Stimulated activated CD8-positive, alpha-beta memory T cell treated with anti-CD3 and anti-CD28 coated beads, Interleukin-4, amount 100 ng/mL, for 4 hours (primary cell): ENCODE data around the gene KIF1A.

ENCODE experiments used
- DNase-seq, 2 donors: peaks; one replicate each; pipeline ENCODE4 v3.0.0-alpha.2; 2020; ENCODE audit warnings: low read depth in 2 of 2, low spot score in 1 of 2

KIF1A gene

DNA sequence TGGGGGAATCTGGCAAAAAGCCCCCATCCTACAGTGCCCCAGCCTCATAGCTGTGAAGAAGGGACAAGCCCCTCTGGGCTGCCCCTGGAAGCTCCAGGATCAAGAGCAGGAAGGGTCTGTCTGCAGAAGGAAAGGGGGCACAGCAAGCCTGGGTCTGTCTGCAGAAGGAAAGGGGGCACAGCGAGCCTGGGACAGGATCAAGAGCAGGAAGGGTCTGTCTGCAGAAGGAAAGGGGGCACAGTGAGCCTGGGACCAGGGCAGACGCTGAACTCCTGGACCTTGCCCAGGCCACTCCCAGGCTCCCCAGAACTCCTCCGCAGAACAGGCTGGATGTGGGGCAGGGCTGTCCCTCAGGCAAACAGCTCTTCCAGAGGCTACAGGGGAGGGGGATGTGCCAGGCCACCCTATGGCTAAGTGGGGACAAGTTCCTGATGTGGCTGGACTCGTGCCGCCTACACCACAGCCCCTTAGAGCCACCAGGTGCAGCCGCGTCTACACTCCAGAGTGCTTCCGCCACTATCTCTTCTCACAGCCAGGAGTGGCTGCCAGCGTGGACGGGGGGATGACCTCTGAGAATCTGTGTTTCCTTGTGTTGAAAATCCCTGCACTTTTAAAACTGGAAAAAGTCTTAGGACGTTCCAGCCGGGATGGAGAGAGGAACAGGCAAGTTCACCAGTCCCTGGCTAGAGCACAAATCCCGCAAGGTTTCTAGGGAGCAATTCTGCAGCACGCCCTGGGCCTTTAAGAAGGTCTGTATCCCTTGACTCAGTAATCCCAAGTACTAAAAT is 20.8 kb downstream of the KIF1A start:
- no peak for DNase-seq

DNA sequence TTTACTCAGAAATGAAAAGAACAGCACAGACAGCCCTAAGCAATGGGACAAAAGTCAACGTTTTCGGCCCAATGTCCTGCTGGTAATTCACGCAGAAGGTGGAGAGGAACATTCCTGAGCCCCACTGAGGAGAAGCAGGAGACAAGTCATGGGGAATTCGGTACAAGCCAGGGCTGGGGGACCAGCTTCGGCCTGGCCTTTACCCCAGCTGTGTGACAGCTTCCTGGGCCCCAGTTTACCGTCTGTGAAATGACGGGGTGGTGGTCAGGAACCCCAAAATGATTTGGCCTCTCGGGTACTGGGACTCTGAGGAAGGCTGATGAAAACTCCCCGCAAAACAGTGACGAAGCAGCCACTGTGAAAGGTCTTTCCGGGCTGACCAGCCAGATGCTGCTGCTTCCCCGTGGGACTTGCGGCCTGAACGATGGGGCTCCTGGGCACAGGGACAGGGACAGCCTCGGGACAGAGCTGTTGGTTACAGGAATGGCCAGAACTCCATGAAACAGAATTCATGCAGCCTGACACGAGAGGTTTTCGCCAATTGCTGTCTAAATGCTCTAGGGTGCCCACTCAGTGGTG is 21.6 kb downstream of the KIF1A start:
- DNase-seq = no peak

DNA sequence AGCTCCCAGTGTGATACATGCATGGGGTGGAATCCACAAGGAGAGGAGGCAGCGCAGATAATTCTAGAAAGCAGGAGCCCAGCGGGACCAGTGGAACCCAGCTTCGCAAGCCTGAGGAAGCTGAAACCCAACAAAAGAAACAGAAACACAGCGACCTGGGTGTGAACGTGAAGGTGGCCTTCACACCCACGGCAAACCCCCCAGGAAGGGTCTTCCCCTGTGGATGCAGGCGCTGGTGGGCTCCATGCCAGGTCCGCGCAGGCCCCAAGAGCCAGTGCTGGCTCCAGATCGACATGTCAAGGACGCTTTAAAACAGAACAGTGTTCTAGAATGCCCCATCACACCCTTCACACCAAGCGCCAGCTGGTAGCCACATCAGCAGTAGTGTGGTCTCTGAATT is 22.1 kb downstream of the KIF1A start:
- DNase-seq = no peak

DNA sequence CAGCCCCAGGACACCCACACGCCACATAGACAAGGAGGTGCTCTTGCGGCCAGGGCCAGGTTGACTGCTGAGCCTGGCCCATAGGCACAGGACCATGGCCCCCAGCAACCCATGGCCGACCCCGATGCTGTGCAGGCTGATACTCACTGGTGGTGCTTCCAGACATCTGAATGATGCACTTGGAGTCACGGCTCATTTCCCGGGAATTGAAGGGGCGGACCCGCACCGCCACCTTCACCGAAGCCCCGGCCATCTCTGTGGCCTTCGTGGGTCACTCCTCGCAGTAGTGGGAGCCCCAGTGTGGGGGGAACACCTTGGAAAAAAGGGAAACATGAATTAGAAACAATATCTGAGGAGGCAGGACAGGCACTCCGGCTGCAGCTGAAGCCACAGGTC is 22.5 kb downstream of the KIF1A start:
- no peak for DNase-seq

DNA sequence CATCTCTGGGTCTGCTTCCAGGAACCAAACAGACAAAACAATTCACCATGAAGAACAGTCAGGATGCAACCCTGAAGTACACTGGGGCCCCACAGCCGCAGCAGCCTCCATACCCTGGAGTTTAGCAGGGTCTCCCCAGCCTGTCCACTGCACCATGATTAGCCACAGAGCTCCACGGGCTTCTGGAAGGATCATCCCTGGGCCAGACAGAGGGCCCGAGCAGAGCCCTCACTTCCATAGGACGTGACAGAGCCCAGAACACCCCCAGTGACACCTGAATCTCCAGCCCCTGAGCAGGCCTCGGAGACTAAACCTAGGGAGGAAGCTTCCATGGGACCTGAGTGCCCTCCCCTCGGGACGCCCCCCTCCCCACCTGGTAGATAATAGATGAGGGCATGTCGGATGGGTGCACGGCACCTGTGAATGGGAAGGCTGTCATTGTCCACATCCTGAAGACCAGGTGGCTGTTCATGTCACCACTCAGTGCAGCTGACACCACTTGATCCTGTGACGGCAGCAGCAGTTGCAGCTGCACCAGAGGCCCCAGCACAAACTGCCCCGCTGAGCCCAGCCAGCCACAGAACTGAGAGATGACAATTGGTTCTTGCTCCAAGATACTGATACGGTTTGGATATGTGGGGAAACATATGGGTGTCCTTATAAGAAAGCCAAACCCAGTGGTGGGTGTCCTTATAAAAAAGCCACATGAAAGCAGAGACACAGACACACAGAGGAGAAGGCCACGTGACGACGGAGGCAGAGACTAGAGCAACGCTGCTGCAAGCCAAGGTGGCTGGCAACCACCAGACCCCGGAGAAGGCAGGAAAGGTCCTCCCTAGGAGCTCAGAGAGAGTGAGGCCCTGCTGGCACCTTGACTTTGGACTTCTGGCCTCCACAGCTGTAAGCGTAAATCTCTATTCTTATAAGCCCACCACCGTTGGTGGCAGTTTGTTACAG is 23.2 kb downstream of the KIF1A start:
- no peak for DNase-seq

DNA sequence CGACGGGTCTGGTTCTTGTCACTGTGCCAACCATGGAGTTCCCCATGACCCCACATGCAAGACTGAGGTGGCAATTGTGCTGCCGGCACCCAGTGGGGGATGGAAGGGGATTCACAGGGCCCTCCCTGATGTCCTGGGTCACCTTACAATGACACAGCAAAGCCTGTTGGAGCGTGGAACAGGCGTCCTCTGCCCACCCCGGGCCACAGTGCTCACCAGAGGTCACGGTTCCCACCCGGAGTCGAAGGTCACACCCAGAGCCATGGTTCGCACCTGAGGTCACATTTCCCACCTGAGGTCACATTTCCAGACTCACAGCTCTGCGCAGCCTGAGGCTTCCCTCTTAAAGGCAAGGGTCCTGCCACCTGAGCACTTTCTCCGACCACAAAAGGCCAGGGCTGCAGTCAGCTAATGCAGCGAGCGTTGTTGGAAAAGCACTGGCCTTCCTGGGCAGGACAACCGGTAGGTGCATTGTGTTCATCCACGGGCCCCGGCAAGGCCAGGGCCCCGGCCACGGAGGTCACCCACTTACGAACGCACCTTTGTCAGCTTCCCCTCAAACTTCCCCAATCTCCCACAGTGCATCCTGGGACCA is 24.0 kb downstream of the KIF1A start:
- no peak for DNase-seq

DNA sequence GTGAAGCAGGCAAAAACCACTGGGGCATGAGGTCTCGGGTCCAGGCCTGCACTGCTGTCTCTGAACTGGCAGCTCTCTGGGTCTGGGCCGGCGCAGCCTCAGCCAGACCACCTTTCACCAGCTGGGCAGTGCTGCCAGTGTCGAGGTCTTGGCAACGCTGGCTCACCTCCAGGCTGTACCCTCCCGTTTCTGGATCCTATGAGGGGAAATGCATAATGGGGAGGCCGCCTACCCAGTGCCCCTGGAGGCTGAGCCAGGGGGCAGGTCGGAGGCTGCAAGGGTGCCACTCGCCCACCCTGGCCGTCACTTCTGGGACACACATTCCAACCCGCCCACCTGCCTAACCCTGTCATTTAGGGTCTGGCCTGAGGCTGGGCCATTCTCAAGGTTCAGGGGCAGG is 24.6 kb downstream of the KIF1A start:
- DNase-seq = no peak

DNA sequence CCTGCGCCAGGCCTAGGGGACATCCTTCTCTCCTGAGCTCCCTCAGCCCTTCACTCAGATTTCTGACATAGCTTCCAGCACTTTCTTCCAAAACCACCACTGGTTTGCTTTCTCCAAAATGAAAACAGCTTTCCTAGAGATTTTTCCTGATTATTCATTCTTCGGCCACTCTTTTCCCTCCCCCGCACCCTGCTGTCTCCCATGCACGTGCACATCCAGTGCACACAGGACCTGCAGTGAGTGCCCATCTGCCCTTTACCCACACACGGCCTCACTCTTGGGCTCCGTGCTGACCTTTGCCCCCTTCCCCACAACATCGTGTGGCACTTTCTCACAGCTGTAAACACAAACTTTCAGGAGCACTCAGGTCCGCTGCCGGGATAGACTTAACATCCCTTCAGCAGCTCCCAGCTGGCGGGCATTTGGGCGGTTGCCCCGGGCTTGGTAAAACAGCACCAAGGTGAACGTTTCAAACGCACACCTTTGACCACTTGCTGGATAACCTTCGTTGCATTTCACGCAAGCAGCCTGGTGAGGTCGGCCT is 25.8 kb downstream of the KIF1A start:
- no peak for DNase-seq

DNA sequence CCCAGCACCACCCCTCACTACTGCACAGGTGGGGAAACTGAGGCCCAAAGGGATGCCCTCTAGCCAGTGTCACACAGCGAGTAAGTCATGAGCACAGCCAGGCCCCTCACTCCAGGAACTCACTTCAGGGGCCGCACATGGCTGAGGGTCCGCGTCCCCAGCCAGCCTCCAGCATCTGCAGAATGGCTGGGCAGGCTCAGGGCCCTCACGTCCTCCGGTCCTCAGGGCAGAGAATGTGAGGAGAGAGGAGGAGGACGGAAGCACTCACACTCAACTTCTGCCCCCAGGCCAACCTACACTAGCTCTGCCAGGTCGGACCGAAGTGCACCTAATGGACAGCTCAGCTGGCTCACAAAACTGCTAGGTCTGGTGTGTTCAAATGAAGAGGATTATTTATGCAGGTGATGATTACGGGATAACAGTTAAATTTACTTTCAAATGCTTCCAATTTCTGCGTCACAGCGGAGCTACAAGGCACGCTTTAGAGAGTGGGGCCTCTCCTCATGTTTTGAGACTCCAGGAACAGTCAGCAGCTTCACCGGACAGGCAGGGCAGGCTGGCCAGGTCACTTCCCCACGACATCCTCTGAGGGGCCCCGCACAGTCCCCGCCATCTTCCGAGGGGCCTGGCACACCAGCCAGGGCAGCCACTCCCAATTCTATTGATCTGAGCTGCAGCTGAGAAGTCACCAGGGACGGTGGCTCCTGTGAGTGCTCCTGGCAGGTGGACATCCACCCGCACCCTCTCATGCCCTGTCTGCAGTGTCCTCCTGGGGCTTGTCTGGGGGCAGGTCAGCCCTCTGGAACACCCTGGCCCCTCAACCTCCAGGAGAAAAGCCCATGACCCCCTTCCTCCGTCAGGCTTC is 26.5 kb downstream of the KIF1A start:
- no peak for DNase-seq

DNA sequence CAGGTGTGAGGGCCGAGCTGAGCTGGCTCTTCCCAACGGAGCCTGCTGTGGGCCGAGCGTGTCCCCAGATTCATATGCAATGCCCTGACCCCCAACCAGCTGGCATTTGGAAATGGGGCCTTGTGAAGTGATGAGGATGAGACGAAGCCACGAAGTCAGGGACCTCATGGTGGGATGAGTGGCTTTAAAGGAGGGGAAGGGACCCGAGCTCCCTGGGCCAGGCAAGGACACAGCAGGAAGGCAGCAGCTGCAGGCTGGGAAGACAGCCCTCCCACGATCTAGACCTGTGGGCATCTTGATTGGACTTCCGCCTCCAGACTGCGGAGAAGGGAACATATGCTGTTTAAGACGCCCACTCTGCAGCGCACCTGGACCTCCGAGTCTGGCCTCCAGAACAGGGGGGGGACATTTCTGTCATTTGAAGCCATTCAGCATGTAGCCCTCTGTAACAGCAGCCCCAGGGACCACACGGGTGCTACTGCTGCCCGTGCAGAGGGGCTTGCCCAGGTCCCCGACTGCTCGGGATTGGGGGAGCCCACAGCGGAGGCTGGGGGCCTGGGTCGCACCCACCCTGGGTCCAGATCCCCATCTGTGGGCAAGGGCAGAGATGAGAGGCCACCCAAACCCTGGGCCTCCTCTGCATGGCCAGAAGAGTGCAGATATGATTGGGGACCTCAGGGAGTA is 27.2 kb downstream of the KIF1A start:
- DNase-seq = no peak

DNA sequence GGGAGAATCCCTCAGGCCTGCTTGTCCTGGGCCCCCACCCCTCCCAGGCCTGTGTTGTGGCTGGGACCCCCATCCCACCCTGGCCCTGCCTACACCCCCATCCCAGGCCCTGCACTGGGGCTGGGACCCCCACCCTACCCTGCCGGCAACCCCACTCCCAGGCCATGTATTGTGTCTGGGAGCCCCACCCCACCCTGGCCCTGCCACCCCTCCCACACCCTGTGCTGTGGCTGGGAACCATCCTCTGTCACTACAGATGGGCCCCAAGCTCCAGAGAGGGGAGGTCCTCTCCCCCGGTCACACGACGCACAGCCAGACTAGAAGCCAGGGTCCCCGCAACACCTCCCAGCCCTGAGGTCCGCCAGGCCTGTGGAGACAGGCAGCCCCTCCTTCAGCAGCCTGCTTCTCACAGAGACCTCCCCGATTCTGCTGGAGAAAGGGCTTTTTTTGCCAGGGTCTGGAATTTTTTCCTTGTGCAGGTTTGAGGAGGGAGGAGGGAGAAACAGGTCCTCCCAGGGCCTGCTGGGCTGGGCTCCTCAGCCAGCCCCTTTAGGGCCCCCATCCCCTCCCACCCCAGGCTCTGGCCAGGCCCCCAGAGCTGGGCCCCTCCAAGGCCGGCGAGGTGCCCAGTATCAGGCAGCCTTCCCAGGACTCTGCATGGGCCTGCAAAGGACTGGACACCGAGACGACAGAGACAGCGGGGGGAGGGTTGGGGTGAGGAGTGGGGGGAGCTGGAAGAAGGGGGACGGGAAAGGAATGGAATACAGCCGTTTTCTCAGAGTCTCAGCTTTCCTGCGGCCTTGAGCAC is 28.0 kb downstream of the KIF1A start:
- no peak for DNase-seq

DNA sequence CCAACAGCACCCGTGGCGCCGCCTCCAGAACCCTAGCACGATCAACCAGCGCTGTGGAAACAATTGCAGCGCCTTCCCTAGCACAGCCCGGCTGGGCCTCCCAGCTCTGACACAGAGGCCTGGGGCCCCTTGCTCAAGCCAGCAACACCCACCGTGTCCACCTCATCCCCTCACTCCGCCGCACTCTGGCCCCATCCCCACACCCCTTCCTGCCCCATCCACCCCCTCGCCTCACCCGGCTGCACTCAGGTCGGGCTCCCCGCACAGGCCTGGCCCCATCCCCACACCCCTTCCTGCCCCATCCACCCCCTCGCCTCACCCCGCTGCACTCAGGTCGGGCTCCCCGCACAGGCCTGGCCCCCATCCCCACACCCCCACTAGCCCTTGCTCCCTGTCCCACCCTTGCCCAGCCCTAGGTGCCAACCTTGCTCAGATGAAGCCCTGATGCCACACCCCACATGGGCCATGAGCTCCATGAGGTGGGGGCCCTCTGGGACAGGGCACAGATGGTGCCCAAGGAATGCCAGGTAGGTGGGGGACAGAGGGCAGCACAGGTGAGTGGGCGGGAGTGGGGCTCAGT is 28.7 kb downstream of the KIF1A start:
- no peak for DNase-seq

DNA sequence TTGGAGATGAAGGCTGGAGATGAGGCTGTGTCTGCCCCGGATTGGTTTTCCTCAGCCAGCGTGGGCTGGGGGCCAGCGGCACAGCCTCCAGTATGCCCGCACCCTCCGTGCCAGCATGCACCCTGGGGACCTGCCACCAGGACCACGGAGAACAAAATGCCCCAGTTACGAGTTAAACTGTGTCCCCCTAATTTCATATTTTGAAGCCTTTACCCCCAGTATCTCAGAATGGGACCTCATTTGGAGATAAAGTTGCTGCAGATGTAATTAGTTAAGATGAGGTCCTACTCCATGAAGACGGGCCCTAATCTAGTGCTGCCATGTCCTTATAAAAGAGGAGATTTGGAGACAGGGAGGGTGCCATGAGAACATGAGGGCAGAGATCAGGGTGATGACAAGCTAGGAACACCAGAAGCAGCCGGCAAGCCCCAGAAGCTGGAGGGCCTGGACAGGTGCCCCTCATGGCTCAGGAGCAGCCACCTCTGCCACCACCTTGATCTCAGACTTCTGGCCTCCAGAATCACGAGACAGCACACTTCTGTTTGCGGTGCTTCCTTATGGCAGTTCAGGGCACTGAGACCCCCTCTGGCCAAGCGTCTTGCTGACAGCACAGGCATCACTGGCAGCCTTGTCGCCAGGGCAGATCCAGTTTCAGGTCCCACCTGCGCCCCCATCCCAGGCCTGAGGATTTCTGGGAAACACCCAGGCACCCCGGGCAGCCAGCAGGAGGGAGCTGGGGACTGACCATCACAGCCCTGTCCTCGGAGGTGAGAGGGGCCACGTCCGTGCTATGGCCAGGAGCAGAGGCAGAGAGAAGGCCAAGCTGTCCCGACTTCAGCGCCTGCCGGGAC is 29.4 kb downstream of the KIF1A start:
- DNase-seq = no peak

DNA sequence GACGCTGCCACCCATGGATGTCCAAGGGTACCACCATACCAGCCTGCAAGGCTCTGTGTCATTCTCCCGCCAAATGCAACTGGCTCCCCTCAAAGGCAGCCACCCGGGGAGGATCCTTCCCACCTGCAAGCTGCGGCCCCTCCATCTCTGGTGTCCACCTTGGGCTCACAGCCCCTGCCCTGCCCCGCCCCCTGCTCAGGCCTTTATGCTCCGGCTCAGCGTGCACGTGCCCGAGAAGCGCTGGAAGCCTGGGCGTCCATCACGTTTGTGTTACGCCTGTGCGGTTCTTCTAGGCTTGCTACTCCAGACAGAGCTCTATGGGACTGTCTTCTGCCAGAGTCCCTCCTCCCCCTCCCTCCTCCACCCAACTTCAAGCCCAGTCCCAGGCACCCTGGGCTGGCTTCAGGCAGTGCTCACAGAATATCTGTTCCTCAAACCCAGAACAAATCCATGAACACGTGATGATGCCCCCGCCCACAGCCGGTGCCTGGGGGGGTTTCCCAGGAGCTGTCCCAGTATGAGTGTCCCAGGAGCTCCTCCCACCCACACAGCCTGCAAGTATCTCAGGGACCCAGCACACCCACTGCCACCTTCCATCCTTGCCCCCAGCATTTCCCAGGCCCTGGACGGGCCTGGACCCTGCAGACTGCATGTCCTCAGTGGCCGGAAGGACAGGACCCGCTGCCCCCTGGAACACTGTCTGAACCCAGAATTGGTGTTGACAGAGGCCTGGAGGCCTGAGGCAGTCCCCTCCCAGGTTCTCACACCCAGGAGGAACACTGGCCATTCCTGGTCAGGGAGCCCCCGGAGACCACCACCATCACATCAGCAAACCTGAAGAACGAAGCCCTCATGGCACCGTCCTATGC is 30.3 kb downstream of the KIF1A start:
- no peak for DNase-seq

DNA sequence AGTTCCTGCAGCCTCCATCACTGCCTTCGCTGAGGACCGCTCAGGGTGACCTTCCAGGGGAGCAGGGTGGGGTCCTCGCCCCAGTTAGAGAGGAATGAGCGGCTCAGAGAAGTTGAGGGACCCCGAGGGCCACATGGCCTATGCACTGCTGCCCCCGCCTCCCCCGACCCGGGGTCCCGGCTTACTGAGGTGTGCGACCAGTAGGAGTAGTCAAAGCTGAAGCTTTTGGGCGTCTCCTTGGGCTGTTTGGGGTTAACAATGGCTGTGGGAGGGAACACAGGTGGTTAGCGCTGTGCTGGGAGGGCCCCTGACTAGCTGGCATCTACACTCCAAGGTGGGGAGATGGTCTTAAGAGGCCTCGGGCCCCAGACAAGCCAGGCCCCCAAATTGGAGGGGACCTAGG is 31.0 kb downstream of the KIF1A start:
- no peak for DNase-seq

DNA sequence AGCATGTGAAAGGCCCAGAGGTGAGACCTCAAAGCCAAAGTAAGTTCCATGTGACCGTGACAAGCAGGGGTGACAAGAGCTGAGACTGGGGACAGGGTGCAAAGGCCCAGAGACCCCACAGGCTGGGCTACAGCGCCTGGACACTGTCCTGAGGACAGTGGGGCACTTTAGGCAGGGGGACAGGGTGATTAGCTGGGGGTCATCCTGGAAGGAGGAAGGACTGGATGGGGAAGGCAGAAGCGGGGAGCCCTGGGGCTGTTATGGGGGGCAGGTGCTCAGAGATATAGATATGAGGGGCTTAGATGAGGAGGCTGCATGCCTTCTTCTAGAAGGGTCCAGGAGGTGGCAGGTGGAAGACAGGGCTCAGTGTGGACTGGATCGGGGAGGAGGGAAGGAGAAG is 31.5 kb downstream of the KIF1A start:
- DNase-seq = no peak
